IPS-NIHi11 (cell line): ENCODE results near the gene TNFRSF1A.
"Not testable (repeated sequence)": the region's sequence is repeated elsewhere in the genome, so short reads cannot be mapped to it uniquely, and the experiment has no call there.

Experiments
- DNase-seq: peaks from one replicate; pipeline ENCODE4 v3.0.0; 2012; ENCODE audit warnings: mixed read lengths, low spot score

TNFRSF1A gene

GRCh38 chr12:6302621-6303020, 39.3 kb downstream of the TNFRSF1A start:
- DNase-seq: no peak

GRCh38 chr12:6301721-6302120, 40.2 kb downstream of the TNFRSF1A start:
- no peak for DNase-seq

DNA sequence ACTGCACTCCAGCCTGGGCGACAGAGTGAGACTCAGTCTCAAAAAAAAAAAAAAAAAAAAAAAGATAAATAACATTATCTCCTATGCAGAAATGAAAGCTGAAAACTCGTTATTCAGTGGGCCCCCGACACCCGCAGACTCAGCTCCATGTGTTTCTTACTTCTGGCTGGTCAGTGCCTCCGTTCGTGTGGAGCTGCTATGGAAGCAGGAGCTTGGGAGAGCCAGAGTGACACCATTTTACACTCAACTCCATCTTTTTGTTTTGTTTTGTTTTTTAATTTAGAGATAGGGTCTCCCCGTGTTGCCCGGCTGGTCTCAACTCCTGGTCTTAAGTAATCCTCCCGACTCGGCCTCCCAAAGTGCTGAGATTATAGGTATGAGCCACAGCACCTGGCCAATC, 44.7 kb downstream of the TNFRSF1A start:
- DNase-seq: no peak

- DNase-seq: no peak
These were observed 46.6 kb downstream of the TNFRSF1A start for GRCh38 chr12:6295094-6295811.

DNA sequence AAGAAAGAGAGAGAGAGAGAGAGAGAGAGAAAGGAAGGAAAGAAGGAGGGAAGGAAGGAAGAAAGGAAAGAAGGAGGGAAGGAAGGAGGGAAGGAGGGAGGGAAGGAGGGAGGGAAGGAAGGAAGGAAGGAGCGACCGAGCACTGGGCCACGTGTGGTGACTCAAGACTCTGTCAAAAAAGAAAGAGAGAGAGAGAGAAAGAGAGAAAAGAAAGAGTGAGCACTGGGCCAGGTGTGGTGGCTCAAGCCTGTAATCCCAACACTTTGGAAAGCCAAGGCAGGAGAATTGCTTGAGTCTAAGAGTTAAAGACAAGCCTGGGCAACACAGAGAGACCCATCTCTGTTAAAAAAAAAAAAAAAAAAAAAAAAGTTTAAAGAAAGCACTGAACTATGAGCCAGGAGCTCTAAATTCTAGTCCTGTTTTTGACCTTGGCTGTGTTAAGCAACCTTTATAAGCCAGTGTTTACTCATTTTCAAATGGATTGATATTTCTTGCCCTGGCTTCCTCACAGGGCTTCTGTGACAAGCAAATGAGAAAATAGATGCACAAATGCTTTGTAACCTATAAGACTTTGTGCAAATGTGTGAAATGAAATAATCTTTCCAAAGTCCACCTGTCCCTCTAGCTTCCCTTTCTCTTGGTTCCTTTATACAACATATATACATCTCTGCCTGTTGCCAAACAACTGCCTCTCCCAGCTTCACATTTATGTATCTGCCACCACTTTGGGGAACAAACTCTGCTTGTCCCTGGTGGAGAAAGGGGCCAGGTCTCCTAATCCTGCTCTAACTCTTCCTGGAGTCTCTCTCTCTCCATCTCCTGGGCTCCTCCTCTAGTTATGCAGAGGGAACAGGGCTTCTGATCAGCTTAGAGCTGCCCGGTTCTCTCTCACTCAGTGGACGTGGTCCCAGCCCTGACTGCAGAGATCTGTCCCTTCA, 47.5 kb downstream of the TNFRSF1A start:
- no peak for DNase-seq

DNA sequence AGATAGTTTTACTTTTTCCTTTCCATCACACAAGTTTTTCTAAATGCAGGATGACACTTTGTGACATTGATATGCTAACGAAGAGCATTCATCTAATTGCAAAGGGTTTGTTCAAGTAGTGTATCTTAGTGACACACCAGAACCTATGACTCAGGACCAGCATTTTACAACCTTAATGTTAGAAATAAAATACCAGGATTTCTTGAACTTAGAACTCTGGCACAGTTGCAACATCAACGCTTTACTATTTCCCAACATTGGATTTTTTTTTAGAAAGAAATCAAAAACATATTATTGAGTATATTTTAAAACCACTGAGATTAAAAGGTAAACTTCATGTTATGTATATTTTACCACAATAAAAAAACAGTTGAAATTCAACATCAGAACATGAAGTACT, 49.3 kb downstream of the TNFRSF1A start:
- no peak for DNase-seq

- DNase-seq: not testable (repeated sequence)
These were observed 52.0 kb downstream of the TNFRSF1A start for GRCh38 chr12:6289906-6290305.

GRCh38 chr12:6289081-6289480, 52.8 kb downstream of the TNFRSF1A start:
- not testable (repeated sequence) for DNase-seq

- no peak for DNase-seq
These were observed 53.6 kb downstream of the TNFRSF1A start for GRCh38 chr12:6288235-6288634.

DNA sequence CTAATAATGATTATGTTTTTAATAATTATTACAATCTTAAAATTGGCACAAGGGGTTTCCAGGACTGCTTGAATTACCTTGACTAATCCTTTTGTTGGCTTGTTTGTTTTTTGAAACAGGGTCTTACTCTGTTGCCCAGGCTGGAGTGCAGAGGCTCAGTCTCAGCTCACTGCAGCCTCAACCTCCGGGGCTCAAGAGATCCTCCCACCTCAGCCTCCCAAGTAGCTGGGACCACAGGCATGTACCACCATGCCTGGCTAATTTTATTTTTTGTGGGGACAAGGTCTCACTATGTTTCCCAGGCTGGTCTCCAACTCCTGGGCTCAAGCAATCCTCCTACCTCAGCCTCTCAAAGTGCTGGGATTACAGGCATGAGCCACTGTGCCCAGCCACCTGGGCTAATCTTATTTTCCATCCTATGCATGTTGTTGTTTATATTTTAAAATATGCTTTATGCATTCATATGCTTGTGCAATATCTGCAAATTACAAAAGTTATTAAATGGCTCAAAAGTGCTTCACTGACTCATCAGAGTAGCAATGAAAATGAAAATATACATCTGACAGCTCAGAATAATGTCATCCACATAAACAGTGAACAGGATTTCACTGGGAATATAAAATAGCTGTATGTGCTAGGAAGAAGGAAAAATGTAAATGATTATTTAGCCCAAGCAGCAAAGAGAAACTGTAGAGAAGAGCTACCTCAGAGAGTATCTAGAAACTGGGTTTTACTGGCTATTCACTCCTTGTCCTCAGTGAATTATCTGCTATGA, 56.2 kb downstream of the TNFRSF1A start:
- no peak for DNase-seq

- peak; percentile 90 for DNase-seq
These were observed 56.8 kb downstream of the TNFRSF1A start for GRCh38 chr12:6285063-6285477.

- DNase-seq: no peak
These were observed 57.6 kb downstream of the TNFRSF1A start for GRCh38 chr12:6284273-6284672.

DNA sequence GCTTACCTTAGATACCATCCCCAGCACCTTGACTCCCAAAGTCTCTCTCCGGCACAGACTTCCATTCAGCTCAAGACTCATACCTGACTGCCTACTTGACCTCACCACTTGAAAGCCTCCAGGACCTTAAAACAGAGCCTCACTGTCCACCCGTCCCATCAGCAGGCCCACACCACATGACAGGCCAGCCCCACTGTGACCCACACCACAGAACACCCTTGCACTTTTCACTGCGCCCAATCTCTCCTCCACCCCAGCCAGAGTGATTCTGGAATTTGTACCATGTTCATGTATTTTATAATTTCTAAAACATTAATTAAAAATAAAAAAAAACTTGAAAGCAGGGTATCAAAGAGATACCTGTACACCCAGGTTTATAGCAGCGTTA, 59.4 kb downstream of the TNFRSF1A start:
- DNase-seq: no peak

DNA sequence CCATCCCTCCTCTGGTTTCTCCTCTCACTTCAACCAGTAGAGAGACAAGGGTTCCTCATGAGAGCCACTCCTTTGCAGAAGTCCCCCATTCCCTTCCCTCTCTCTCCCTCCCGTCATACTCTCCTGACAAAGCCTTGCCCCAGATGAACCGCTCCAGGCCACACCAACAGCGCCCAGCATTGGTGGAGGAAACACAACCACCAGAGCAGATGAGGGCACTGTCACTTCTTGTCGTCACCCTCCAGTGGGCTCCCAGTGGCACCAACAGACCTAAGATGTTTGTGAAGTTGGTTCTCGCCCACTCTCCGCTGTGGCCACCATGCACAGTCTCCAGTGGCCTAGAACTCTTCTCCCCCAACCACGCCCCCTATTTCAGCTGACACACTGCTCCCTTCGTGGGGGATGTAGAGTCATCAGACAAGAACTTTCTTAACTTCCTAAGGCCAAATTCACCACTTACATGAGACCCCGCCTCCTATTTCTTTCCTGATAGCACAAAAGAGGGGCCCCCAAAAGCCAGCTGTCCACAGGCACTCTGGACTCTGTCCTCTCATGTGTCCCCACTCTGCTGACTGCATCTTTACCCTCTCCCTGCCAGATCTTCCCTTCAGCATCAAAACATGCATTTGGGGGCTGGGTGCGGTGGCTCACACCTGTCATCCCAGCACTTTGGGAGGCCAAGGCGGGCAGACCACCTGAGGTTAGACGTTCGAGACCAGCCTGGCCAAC, 60.6 kb downstream of the TNFRSF1A start:
- no peak for DNase-seq

- DNase-seq: no peak
These were observed 61.2 kb downstream of the TNFRSF1A start for GRCh38 chr12:6280672-6281071.

GRCh38 chr12:6280053-6280469, 61.8 kb downstream of the TNFRSF1A start:
- DNase-seq: peak; percentile 61

GRCh38 chr12:6279631-6280030, 62.2 kb downstream of the TNFRSF1A start:
- DNase-seq: no peak

DNA sequence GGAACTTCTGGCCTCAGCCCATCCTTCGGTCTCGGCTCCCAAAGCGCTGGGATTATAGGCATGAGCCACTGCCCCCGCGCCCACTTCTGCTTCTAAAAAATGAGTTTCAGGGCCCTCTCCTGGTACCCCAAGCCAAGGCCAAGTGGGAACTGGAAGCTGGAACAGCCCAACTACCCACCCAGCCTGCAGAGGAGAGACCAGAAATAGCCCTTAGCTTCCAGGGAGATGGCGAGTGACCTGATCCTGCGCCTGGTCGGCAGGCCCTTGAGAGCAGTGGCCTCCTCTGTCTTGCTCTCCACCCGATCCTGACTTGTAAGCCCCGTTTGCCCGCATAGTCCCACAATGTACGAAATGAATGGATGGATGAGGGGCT, 62.6 kb downstream of the TNFRSF1A start:
- DNase-seq: no peak
